ENCODE measurements around the gene SPTB.
"Not testable (repeated sequence)": the region's sequence is repeated elsewhere in the genome, so short reads cannot be mapped to it uniquely, and the experiment has no call there.

- not testable (repeated sequence) for TF ChIP-seq CTCF (IDR thresholded peaks at IDR 0.05; ENCODE audit: borderline replicate concordance, extremely low read depth, low read length, poor library complexity, severe bottlenecking); EZH2 (IDR thresholded peaks at IDR 0.05; ENCODE audit: borderline replicate concordance, low read depth, low read length, severe bottlenecking)
These were observed 74.1 kb downstream of the SPTB start for GRCh38 chr14:64805646-64806045.

Measured in DND-41 (cell line).